Neural cell (in vitro differentiated cells): ENCODE results near the gene FEN1. TPM values are rescaled to one million over a fixed set of nuclear protein-coding genes. Genes with fewer than 3 reads are reported as not detected.

Experiments used
- H2AFZ ChIP-seq: fragments of 200-600, 300-800 bp; sonication (generic), shearing (Covaris generic); 2 replicates; pipeline ENCODE4 v1.6.0; 2014; ENCODE audit warnings: low read depth, mild to moderate bottlenecking, antibody characterized with exemption, low read length, moderate library complexity
- H3F3A ChIP-seq: fragments of 200-600 bp; shearing (Covaris generic); 2 replicates; pipeline ENCODE4 v1.6.1; 2016; ENCODE audit warnings: mild to moderate bottlenecking, moderate library complexity, mixed read lengths, antibody characterized with exemption, low read length; ENCODE audit not compliant: insufficient read depth, poor library complexity, severe bottlenecking
- H3K27ac ChIP-seq: fragments of 200-600, 300-800 bp; sonication (generic), shearing (Covaris generic); 2 replicates; pipeline ENCODE4 v1.5.1; 2014; ENCODE audit warnings: mild to moderate bottlenecking, low read length, moderate library complexity
- H3K27me3 ChIP-seq: fragments of 300-800, 200-600 bp; sonication (generic), shearing (Covaris generic); 2 replicates; pipeline ENCODE4 v1.6.0; 2014; ENCODE audit warnings: mild to moderate bottlenecking, low read depth, low read length, moderate library complexity; ENCODE audit not compliant: insufficient read depth
- H3K36me3 ChIP-seq: fragments of 300-800, 200-600 bp; sonication (generic), shearing (Covaris generic); 2 replicates; pipeline ENCODE4 v1.5.1; 2014; ENCODE audit warnings: mild to moderate bottlenecking, antibody characterized with exemption, low read length, moderate library complexity; ENCODE audit not compliant: insufficient read depth
- H3K4me2 ChIP-seq: fragments of 300-800, 200-600 bp; sonication (generic), shearing (Covaris generic); 2 replicates; pipeline ENCODE4 v1.6.0; 2014; ENCODE audit warnings: mild to moderate bottlenecking, low read length
- H3K4me3 ChIP-seq: fragments of 300-800, 200-600 bp; sonication (generic), shearing (Covaris generic); 2 replicates; pipeline ENCODE4 v1.5.1; 2014; ENCODE audit warnings: mild to moderate bottlenecking, low read length, moderate library complexity
- H3K79me2 ChIP-seq: fragments of 200-600 bp; shearing (Covaris generic); replicated peaks from 2 replicates; pipeline ENCODE4 v1.6.0; 2014; ENCODE audit warnings: mild to moderate bottlenecking, low read length, moderate library complexity; ENCODE audit not compliant: insufficient read depth
- H3K9ac ChIP-seq: fragments of 300-800, 200-600 bp; sonication (generic), shearing (Covaris generic); 2 replicates; pipeline ENCODE4 v1.6.1; 2016; ENCODE audit warnings: mild to moderate bottlenecking, low read length, mixed read lengths
- H3K9me2 ChIP-seq: fragments of 200-600 bp; shearing (Covaris generic); 2 replicates; pipeline ENCODE4 v1.6.1; 2016; ENCODE audit warnings: mild to moderate bottlenecking, low read length, mixed read lengths; ENCODE audit not compliant: insufficient read depth
- H3K9me3 ChIP-seq: fragments of 200-600, 300-800 bp; sonication (generic), shearing (Covaris generic); 2 replicates; pipeline ENCODE4 v1.6.1; 2016; ENCODE audit warnings: mild to moderate bottlenecking, mixed run types, low read length, moderate library complexity, mixed read lengths
- H4K20me1 ChIP-seq: fragments of 200-600 bp; shearing (Covaris generic); 2 replicates; pipeline ENCODE4 v1.6.1; 2016; ENCODE audit warnings: mild to moderate bottlenecking, mixed run types; ENCODE audit not compliant: insufficient read depth
- CTCF ChIP-seq: fragments of 450-650 bp; IDR thresholded peaks from 2 replicates; pipeline ENCODE4 v1.5.1; 2014; ENCODE audit warnings: antibody characterized with exemption, mild to moderate bottlenecking, moderate library complexity; ENCODE audit not compliant: poor library complexity, severe bottlenecking
- EP300 ChIP-seq: fragments of 450-650 bp; conservative IDR thresholded peaks from 2 replicates; pipeline ENCODE4 v1.6.1; 2014; ENCODE audit warnings: antibody characterized with exemption, mild to moderate bottlenecking, moderate library complexity; ENCODE audit not compliant: poor library complexity, severe bottlenecking
- EZH2 ChIP-seq: fragments of 200-600, 300-800 bp; shearing (Covaris generic), sonication (generic); IDR thresholded peaks from 2 replicates; pipeline ENCODE4 v1.6.1; 2014; ENCODE audit warnings: antibody characterized with exemption, low read length, borderline replicate concordance, mild to moderate bottlenecking; ENCODE audit not compliant: insufficient read depth, poor library complexity, severe bottlenecking
- MXI1 ChIP-seq: fragments of 450-650 bp; conservative IDR thresholded peaks from 2 replicates; pipeline ENCODE4 v1.6.1; 2014; ENCODE audit warnings: antibody characterized with exemption, mild to moderate bottlenecking; ENCODE audit not compliant: poor library complexity, severe bottlenecking
- POLR2AphosphoS5 ChIP-seq: IDR thresholded peaks from 2 replicates; pipeline ENCODE4 v1.6.1; 2012
- RAD21 ChIP-seq: fragments of 450-650 bp; conservative IDR thresholded peaks from 2 replicates; pipeline ENCODE4 v1.6.1; 2014; ENCODE audit warnings: antibody characterized with exemption, mild to moderate bottlenecking, moderate library complexity
- REST ChIP-seq: IDR thresholded peaks from 2 replicates; pipeline ENCODE4 v1.6.1; 2012; ENCODE audit warnings: borderline replicate concordance
- SMC3 ChIP-seq: fragments of 450-650 bp; conservative IDR thresholded peaks from 2 replicates; pipeline ENCODE4 v1.6.1; 2014; ENCODE audit warnings: antibody characterized with exemption, mild to moderate bottlenecking, moderate library complexity; ENCODE audit not compliant: poor library complexity
- TAF1 ChIP-seq: IDR thresholded peaks from 2 replicates; pipeline ENCODE4 v1.6.1; 2012; ENCODE audit warnings: low read depth
- polyA plus RNA-seq: library from polyadenylated mRNA; depleted of rRNA; stranded (reverse); fragments of >200 nt; gene quantifications from 2 replicates; pipeline ENCODE4 v1.2.3, GENCODE V29; 2014

FEN1 gene
- polyA plus RNA-seq, 1 donor from 2014 or later: 27.2 TPM

- peak overlapping the region; percentile 97 for H3K9ac ChIP-seq
- no peaks in the 10 kb centered on the region for H3F3A ChIP-seq
- TF ChIP-seq POLR2AphosphoS5 (no peak), SMC3 (no peak), TAF1 (peak; percentile 44), EP300 (no peak)
- H3K36me3 ChIP-seq: peaks cover 5% of the 10 kb centered on the region
- peak overlapping the region; percentile 93 for H3K27ac ChIP-seq
- H3K9me2 ChIP-seq: no peaks in the 10 kb centered on the region
- H2AFZ ChIP-seq: peak overlapping the region; percentile 42
- H3K27me3 ChIP-seq: no peaks in the 10 kb centered on the region
- no peaks in the 10 kb centered on the region for H4K20me1 ChIP-seq
- peak overlapping the region; percentile 99 for H3K4me3 ChIP-seq
- no peaks in the 10 kb centered on the region for H3K9me3 ChIP-seq
- H3K79me2 ChIP-seq: peaks cover 40% of the 10 kb centered on the region
- peak overlapping the region; percentile 75 for H3K4me2 ChIP-seq
Measured at GRCh38 chr11:61815790-61816735, 23.4 kb downstream of the FEN1 start.

- Histone ChIP-seq H3F3A (no peaks in the 10 kb centered on the region), H4K20me1 (no peaks in the 10 kb centered on the region), H3K27me3 (no peaks in the 10 kb centered on the region), H3K79me2 (peaks cover 40% of the 10 kb centered on the region), H3K9me3 (no peaks in the 10 kb centered on the region), H3K27ac (peak within 1 kb of the TSS; percentile 93), H3K9ac (peak within 1 kb of the TSS; percentile 97), H3K4me2 (peak within 1 kb of the TSS; percentile 75), H2AFZ (peak within 1 kb of the TSS; percentile 42), H3K36me3 (peaks cover 5% of the 10 kb centered on the region), H3K9me2 (no peaks in the 10 kb centered on the region), H3K4me3 (peak within 1 kb of the TSS; percentile 99)
- TF ChIP-seq RAD21 (peak; percentile 58), EZH2 (no peak), POLR2AphosphoS5 (peak; percentile 82), TAF1 (no peak), EP300 (peak; percentile 75), CTCF (peak; percentile 90), MXI1 (peak; percentile 88), REST (peak; percentile 28), SMC3 (peak; percentile 64)
Measured at GRCh38 chr11:61816736-61817455, 24.2 kb downstream of the FEN1 start, which contains the start of gene FADS1. Gene FADS1, minus strand, starts transcription at chr11:61817003. Its CDS starts 74 bp downstream, at chr11:61816929.
